ENCODE data around the gene ACTG1. TPM values are rescaled to one million over a fixed set of nuclear protein-coding genes. Genes with fewer than 3 reads are reported as not detected.

ACTG1 gene
- total RNA-seq, 1 experiment from 2014 or later, result 4,160 TPM

GRCh38 chr17:81509207-81509971 lies 3.2 kb downstream of the ACTG1 start:
- peaks cover 12% of the 10 kb centered on the region for H3K27me3 Mint-ChIP-seq (ENCODE audit: low read depth)
- H3K27ac Mint-ChIP-seq, result peak overlapping the region in 2 of 3 experiments; percentile 76 to 95; a peak in 4 of 7 replicates

More at GRCh38 chr17:81509207-81509971, 3.2 kb downstream of the ACTG1 start:
- Mint-ChIP-seq H3K9me3 (peaks cover 7 to 22% of the 10 kb centered on the region in 2 experiments; a peak in 4 of 5 replicates), H3K4me3 (peak overlapping the region; percentile 97 to 100), H3K4me1 (peaks cover 17 to 26% of the 10 kb centered on the region in 2 experiments), H3K36me3 (ENCODE audit: insufficient read depth in 1 of 3, low read depth in 3 of 3) (peaks cover 38 to 45% (median 38%) of the 10 kb centered on the region in 3 experiments)
- Histone ChIP-seq H4K8ac (replicated peaks; ENCODE audit: insufficient read length, low read depth, low read length) (no peak overlapping the region), H3K56ac (ENCODE audit: insufficient read length, low read depth, low read length) (no peak overlapping the region), H3K23ac (ENCODE audit: insufficient read length, low read depth, low read length) (no peak overlapping the region), H3K4me2 (ENCODE audit: insufficient read depth, insufficient read length, low read length) (peak overlapping the region; percentile 97), H4K5ac (ENCODE audit: insufficient read length, low read depth, low read length) (no peak overlapping the region), H3K79me1 (ENCODE audit: insufficient read depth, low read depth, low read length, poor library complexity, severe bottlenecking) (no peaks in the 10 kb centered on the region), H3K9me3 (ENCODE audit: control insufficient read depth, low read depth, low read length) (no peaks in the 10 kb centered on the region), H3K27me3 (ENCODE audit: insufficient read depth, low read length) (no peaks in the 10 kb centered on the region), H2BK12ac (ENCODE audit: insufficient read length, low read depth, low read length) (no peak overlapping the region), H2AK5ac (ENCODE audit: insufficient read length, low read length) (no peak overlapping the region), H3K79me2 (ENCODE audit: insufficient read depth, low read length) (peaks cover 19% of the 10 kb centered on the region; the same call in 1 of the 2 replicates), H3K27ac (ENCODE audit: insufficient read length, low read depth, low read length) (no peak overlapping the region), H3K4me1 (ENCODE audit: insufficient read depth, low read length) (no peaks in the 10 kb centered on the region), H3K4ac (ENCODE audit: low read depth, low read length) (no peak overlapping the region), H3K18ac (ENCODE audit: insufficient read length, low read depth, low read length) (no peak overlapping the region), H2BK5ac (ENCODE audit: insufficient read length, low read length) (no peak overlapping the region), H2BK120ac (ENCODE audit: low read depth, low read length, poor library complexity, severe bottlenecking) (no peak overlapping the region), H2BK15ac (ENCODE audit: low read depth, low read length) (no peak overlapping the region), H3T11ph (ENCODE audit: low read length) (no peak overlapping the region), H3K23me2 (ENCODE audit: insufficient read length, low read depth, low read length, poor library complexity, severe bottlenecking) (peaks cover 31% of the 10 kb centered on the region), H3K9ac (ENCODE audit: extremely low read depth, insufficient read length, low read length) (peak overlapping the region; percentile 32), H4K91ac (ENCODE audit: insufficient read length, low read depth, low read length) (no peak overlapping the region), H3K14ac (ENCODE audit: insufficient read depth, low read length) (no peak overlapping the region), H4K20me1 (ENCODE audit: control insufficient read depth, insufficient read depth, insufficient read length) (no peaks in the 10 kb centered on the region), H2AFZ (ENCODE audit: low read length) (no peak overlapping the region), H2BK20ac (ENCODE audit: low read depth, low read length, poor library complexity, severe bottlenecking) (no peak overlapping the region)
- DNase-seq, result peak; percentile 31
- no CpG with 5 or more reads among the region's 12 CpGs for WGBS (ENCODE audit: extremely low coverage, insufficient read length, low lambda C conversion rate)
- no peak for TF ChIP-seq CTCF (conservative IDR thresholded peaks at IDR 0.05)

All from H9 (cell line).